CD4-positive, alpha-beta T cell treated with Interleukin-10 for 1 hour (primary cell): ENCODE measurements around the gene SCARB1.

Experiments used
- DNase-seq: peaks from one replicate; pipeline ENCODE4 v3.0.0-alpha.2; 2020

The SCARB1 gene

GRCh38 chr12:124754949-124755800, 108.5 kb downstream of the SCARB1 start:
- DNase-seq, result peak; percentile 27

GRCh38 chr12:124754491-124754890, 109.2 kb downstream of the SCARB1 start:
- DNase-seq, result no peak

- DNase-seq, result no peak
Measured at GRCh38 chr12:124753993-124754392, 109.7 kb downstream of the SCARB1 start.

GRCh38 chr12:124753228-124753591, 110.5 kb downstream of the SCARB1 start:
- no peak for DNase-seq

GRCh38 chr12:124752437-124753227, 111.0 kb downstream of the SCARB1 start:
- no peak for DNase-seq

GRCh38 chr12:124751654-124752355, 111.9 kb downstream of the SCARB1 start:
- DNase-seq, result no peak

DNA sequence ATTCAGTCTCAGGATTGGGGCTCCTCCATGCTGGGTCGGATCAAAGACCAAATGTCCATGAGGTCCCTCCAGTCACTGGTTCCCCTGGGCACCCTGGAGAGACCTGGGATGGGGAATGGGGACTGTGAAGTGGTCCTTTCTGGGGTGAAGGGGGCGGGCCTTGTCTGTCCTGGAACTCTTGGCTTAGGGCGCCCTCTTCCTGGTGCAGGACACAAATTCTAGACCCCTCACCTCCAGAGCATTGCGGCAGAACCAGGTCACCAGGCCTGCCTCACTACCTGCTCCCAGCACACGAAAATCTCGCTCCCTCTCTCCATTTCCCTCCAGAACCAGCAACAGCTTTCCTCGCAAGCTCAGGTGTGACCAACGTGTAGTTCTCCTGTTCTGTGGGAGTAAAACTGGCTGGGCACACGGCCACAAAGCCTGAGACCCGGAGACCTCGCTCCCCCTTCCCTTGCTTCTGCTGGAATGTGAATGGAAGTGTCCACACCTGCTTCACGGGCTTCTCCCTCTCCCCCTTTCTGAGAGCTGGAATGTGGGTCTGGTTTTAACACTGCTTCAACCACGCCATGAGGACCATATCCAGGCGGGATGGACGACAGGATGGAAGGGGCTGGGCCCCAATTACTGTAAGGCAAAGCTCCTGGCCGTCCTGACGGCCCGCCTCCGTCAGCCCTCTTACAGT, 112.7 kb downstream of the SCARB1 start:
- no peak for DNase-seq

- no peak for DNase-seq
Measured at GRCh38 chr12:124750149-124750656, 113.5 kb downstream of the SCARB1 start.

- DNase-seq, result no peak
Measured at GRCh38 chr12:124749725-124750124, 113.9 kb downstream of the SCARB1 start.

- no peak for DNase-seq
Measured at GRCh38 chr12:124747426-124748161, 116.1 kb downstream of the SCARB1 start.

DNA sequence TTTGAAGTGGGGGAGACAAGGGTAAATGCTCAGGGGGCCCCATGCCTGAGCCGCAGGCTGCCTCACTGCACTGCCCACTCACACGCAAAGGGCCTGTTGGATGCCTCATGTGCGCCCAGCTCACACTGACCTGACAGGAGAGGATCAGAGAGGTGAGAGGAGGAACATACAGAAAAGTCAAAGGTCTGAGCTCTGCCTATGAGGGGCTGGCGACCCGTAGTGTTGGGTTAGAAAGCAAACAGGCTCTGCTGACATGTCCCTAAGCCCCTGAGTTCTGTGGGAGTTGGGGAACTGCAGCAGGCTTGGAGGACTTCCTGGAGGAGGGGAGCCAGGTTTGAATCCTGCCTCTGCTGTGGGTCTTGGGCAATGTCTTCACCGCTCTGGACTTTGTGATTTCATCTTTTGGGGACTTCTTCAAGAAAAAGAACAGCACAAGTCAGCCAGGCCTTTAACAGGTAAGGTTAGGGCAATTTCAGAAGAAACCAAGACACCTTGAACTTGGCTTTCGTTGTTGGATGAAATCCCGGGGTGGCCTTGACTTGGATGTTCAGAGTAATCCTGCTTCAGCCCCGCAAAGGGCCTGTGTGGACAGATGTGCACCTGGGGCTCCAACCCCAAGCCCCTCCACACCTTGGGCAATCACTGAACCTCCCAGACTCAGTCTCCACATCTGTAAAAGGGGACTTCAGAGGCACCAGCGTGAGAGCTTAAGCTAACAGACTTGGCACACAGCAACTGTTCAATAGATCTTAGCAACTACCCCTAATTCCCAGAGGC, 116.8 kb downstream of the SCARB1 start:
- DNase-seq, result no peak

DNA sequence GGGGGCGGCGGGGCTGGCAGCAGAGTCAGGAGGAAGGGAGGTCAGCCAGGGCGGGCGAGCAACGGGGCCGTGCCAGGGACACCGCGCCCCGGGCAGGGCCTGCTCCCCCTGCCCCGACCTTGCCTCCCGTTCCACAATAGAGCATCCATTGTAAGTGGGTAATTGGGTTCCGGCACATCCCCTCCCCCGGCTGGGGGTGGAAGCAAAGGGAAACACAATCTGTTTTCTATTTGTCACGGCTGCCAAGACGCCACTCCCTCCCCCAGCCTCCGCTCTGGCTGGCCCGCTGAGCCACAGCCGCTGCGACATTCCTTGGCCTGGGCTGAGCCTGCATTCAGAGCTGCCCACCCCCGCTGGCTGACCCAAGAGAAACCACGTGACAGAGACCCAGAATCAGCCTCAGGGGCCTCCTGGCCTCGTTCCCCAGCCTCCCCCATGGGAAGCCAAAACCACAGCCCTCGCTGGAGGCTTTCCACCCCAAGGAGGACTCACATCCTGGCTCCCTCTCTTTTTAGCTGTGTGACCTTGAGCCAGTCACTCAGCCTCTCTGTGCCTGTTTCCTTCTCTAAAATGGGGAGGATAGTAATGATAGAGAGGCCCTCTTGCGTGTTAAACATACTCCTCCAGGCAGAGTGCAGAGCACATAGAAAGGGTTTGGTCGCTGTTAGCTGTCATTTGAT, 117.6 kb downstream of the SCARB1 start:
- no peak for DNase-seq

DNA sequence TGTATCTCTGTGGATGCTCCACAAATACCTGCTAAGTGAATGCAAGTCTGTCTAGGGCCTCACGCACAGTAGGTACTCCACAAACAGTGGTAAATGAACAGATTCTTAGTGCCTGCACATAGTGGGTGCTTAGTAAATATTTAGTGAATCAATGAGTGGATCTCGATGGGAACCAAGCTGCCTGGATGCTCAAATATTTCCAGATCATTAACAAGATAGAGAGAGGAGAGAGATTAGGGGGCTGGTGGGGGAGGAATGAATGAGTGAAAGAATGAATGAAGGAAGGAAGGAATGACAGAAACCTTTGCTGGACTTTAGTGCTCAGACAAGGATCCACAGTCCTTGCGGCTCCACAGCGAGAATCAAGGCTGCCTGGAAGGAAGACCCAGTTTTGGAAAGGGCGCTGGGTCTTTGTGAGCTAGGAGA, 118.2 kb downstream of the SCARB1 start:
- no peak for DNase-seq

- no peak for DNase-seq
Measured at GRCh38 chr12:124744659-124745464, 118.8 kb downstream of the SCARB1 start.

DNA sequence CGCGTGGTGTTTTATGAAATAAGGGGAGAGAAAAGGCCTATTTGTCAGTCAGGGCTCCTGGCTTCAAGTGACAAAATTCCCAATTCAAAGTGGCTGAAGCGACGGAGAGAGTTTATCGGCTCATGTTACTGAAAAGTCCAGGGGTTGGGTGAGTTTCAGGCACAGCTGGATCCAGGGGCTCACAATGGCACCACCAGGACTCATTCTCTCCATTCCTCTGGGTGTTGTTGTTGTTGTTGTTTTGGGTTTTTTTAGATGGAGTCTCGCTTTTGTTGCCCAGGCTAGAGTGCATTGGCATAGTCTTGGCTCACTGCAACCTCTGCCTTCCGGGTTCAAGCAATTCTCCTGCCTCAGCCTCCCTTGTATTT, 119.4 kb downstream of the SCARB1 start:
- no peak for DNase-seq

- no peak for DNase-seq
Measured at GRCh38 chr12:124743479-124744272, 120.0 kb downstream of the SCARB1 start.

DNA sequence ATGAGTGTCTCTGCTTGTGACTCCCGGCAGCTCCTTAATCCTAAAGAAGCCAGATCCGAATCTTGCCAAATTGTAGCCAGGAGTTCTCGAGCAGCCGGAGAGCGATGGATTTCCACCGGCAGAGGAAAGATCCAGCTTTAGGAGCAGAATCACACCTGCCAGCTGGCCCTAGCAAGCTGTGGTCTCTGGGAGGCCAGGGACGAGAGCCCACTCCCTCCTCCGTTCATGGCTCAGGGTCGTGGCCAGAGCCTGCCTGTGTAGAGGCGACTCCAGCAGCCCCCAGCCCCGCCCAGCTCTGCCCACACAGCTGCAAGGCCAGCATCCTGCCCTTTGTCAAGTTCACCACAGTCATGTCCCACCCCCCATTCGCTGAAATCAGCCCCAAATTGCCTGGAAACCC, 121.0 kb downstream of the SCARB1 start:
- DNase-seq, result no peak

DNA sequence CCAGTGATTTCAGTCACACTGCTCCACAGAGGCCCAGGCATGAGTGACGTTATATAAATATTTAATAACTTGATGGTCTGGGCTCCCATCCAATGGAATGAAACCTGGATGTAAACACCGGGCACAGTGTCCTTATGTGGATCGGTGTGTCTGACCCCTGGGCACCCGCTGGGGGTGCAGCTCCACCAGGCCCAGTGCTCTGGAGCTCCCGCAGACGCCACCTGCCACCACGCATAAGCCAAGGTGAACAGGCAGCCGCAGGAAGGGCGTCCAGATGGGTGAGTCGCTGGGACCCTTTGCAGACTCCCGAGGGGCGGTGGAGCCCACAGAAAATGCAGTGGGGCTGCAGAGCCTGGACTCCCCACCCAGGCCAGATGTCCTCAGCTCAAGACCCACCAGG, 121.6 kb downstream of the SCARB1 start:
- DNase-seq, result no peak

- DNase-seq, result no peak
Measured at GRCh38 chr12:124741211-124741610, 122.5 kb downstream of the SCARB1 start.
